ENCODE measurements around the gene DDT.
"Not testable (repeated sequence)": the region's sequence is repeated elsewhere in the genome, so short reads cannot be mapped to it uniquely, and the experiment has no call there.

Gene DDT

GRCh38 chr22:23974345-23974744 lies at the start of gene DDT:
DDT (minus strand) TSS chr22:23974441; CDS start chr22:23974414, 27 bp downstream.
- not testable (repeated sequence) for DNase-seq (ENCODE audit: low read depth)

GRCh38 chr22:24023204-24023789 lies 49.1 kb upstream of the DDT start:
- DNase-seq (ENCODE audit: low read depth), result no peak

- no peak for DNase-seq (ENCODE audit: low read depth)
These were observed 47.1 kb upstream of the DDT start for GRCh38 chr22:24021304-24021703.

GRCh38 chr22:24016156-24016555 lies 41.9 kb upstream of the DDT start:
- no peak for DNase-seq (ENCODE audit: low read depth)

GRCh38 chr22:24011735-24012068 lies 37.5 kb upstream of the DDT start:
- DNase-seq (ENCODE audit: low read depth), result no peak

- DNase-seq (ENCODE audit: low read depth), result no peak
These were observed 35.8 kb upstream of the DDT start for GRCh38 chr22:24010018-24010391.

GRCh38 chr22:24009227-24010017 lies 35.2 kb upstream of the DDT start:
- DNase-seq (ENCODE audit: low read depth), result no peak

GRCh38 chr22:24008381-24009226 lies 34.4 kb upstream of the DDT start:
- no peak for DNase-seq (ENCODE audit: low read depth)

GRCh38 chr22:24008022-24008283 lies 33.7 kb upstream of the DDT start:
- no peak for DNase-seq (ENCODE audit: low read depth)

GRCh38 chr22:24007253-24008021 lies 33.2 kb upstream of the DDT start:
- no peak for DNase-seq (ENCODE audit: low read depth)

- DNase-seq (ENCODE audit: low read depth), result no peak
These were observed 32.6 kb upstream of the DDT start for GRCh38 chr22:24006914-24007214.

GRCh38 chr22:24006207-24006913 lies 32.1 kb upstream of the DDT start:
- DNase-seq (ENCODE audit: low read depth), result no peak

- DNase-seq (ENCODE audit: low read depth), result no peak
These were observed 31.0 kb upstream of the DDT start, which contains the start of gene GSTT4 for GRCh38 chr22:24005201-24005600. GSTT4 (minus strand) TSS chr22:24005453; CDS start chr22:24005356, 97 bp downstream.

GRCh38 chr22:24003887-24004286 lies 29.6 kb upstream of the DDT start:
- no peak for DNase-seq (ENCODE audit: low read depth)

GRCh38 chr22:24002851-24003250 lies 28.6 kb upstream of the DDT start:
- no peak for DNase-seq (ENCODE audit: low read depth)

GRCh38 chr22:24002272-24002671 lies 28.0 kb upstream of the DDT start:
- no peak for DNase-seq (ENCODE audit: low read depth)

- DNase-seq (ENCODE audit: low read depth), result no peak
These were observed 27.1 kb upstream of the DDT start for GRCh38 chr22:24001314-24001713.

- DNase-seq (ENCODE audit: low read depth), result not testable (repeated sequence)
These were observed 25.5 kb upstream of the DDT start for GRCh38 chr22:23999779-24000178.

GRCh38 chr22:23997092-23997491 lies 22.9 kb upstream of the DDT start:
- no peak for DNase-seq (ENCODE audit: low read depth)

- DNase-seq (ENCODE audit: low read depth), result not testable (repeated sequence)
These were observed 19.4 kb upstream of the DDT start for GRCh38 chr22:23993581-23994177.

- DNase-seq (ENCODE audit: low read depth), result not testable (repeated sequence)
These were observed 18.8 kb upstream of the DDT start for GRCh38 chr22:23993080-23993479.

Measured in fibroblast of the conjunctiva (primary cell).